ACC112 (cell line): ENCODE measurements around the gene KATNAL1.

Experiments
- H2AFZ ChIP-seq: fragments of 200-600 bp; sonication (generic); one replicate; pipeline ENCODE4 v1.6.0; 2017; ENCODE audit warnings: antibody characterized with exemption, low read length; ENCODE audit not compliant: unreplicated experiment
- H3K27ac ChIP-seq: fragments of 200-600 bp; sonication (generic); 2 replicates; pipeline ENCODE4 v1.5.1; 2014; ENCODE audit warnings: low read depth, mild to moderate bottlenecking, antibody characterized with exemption, low read length, moderate library complexity
- H3K27me3 ChIP-seq: fragments of 200-600 bp; sonication (generic); 2 replicates; pipeline ENCODE4 v1.6.1; 2014; ENCODE audit warnings: mild to moderate bottlenecking, antibody characterized with exemption, low read length, moderate library complexity, mixed read lengths; ENCODE audit not compliant: insufficient read depth
- H3K36me3 ChIP-seq: fragments of 200-600 bp; sonication (generic); 2 replicates; pipeline ENCODE4 v1.6.1; 2016; ENCODE audit warnings: mild to moderate bottlenecking, antibody characterized with exemption, low read length, moderate library complexity, mixed read lengths; ENCODE audit not compliant: insufficient read depth
- H3K4me1 ChIP-seq: fragments of 200-600 bp; sonication (generic); one replicate; pipeline ENCODE4 v1.6.1; 2016; ENCODE audit warnings: low read length, mixed read lengths; ENCODE audit not compliant: insufficient read depth, unreplicated experiment, control insufficient read depth
- H3K4me3 ChIP-seq: fragments of 200-600 bp; sonication (generic); 2 replicates; pipeline ENCODE4 v1.5.1; 2014; ENCODE audit warnings: mild to moderate bottlenecking, low read depth, low read length
- H3K79me2 ChIP-seq: fragments of 200-600 bp; sonication (generic); one replicate; pipeline ENCODE4 v1.6.0; 2016; ENCODE audit warnings: low read length; ENCODE audit not compliant: control insufficient read depth, unreplicated experiment, insufficient read depth

KATNAL1 gene

DNA sequence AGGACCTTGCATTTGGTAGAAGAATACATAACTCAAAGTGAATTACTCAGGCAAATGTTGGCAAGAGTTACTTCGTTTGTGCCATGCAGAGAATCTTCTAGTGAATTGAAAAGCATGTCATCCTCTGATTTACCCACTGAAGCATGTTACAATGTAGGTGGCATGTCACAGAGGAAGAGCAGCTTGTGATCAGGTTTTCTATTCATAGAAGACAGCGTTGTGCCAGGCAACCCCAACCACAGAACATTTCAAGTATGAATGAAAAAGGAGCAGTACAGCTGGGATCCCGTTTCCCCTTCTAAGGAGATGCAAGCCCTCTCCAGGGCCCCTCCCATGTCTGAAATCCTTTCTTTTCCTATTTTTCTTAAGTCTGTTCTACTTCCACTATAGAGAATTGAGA lies 6.0 kb upstream of the KATNAL1 start:
- H3K27me3 ChIP-seq: no peaks in the 10 kb centered on the region
- 0 out of 2 replicates have a peak overlapping the region, but pooled peaks have one; percentile 17 for H3K4me3 ChIP-seq
- H3K4me1 ChIP-seq: peaks cover 34% of the 10 kb centered on the region
- H3K27ac ChIP-seq: no peak overlapping the region
- no peaks in the 10 kb centered on the region for H3K36me3 ChIP-seq
- peaks cover 3% of the 10 kb centered on the region for H3K79me2 ChIP-seq
- H2AFZ ChIP-seq: no peak overlapping the region

DNA sequence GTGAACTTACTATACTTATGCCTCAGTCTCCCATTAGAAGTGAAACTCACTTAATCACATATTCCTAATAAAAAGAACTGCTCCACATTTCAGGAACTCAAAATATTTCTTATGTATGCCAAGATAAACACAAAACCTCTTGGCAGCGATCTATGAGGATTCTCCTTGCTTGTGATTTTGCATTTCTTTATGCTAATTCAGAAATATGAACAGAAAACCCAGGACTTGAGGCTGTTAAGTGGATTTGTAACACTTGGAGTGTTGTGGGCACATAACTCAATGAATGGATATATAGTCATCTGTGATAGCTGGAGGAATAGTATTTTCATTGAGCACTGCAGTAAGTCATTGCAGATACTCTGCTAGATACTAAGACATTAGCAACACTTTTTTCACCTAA lies 5.6 kb upstream of the KATNAL1 start:
- Histone ChIP-seq H3K79me2 (peaks cover 3% of the 10 kb centered on the region), H3K27ac (no peak overlapping the region), H2AFZ (no peak overlapping the region), H3K27me3 (no peaks in the 10 kb centered on the region), H3K4me3 (0 out of 2 replicates have a peak overlapping the region, but pooled peaks have one; percentile 17), H3K4me1 (peaks cover 36% of the 10 kb centered on the region), H3K36me3 (no peaks in the 10 kb centered on the region)

DNA sequence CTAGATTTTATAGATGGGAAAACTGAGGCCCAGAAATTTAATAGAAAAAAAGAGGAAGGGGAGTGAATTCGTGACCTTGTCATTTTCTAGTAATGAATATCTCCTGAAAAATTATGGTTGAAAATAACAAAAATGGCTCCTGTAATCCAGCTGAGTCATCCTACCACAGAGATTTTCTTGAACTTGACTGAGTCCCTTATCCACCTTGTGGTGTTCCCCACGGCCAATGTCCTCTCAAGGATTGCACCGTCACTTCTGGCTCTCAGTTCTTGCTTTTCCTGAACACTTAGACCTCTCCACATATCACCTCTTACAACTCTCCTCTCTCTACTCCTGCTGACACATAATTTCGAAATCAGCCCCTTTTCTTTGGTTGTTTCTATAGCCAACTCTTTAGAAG lies 1.2 kb upstream of the KATNAL1 start:
- peaks cover 45% of the 10 kb centered on the region for H3K4me1 ChIP-seq
- peak overlapping the region; percentile 80 for H2AFZ ChIP-seq
- peak overlapping the region; percentile 92 for H3K4me3 ChIP-seq
- H3K27me3 ChIP-seq: no peaks in the 10 kb centered on the region
- no peaks in the 10 kb centered on the region for H3K36me3 ChIP-seq
- peaks cover 32% of the 10 kb centered on the region for H3K79me2 ChIP-seq
- peak overlapping the region; percentile 70 for H3K27ac ChIP-seq

DNA sequence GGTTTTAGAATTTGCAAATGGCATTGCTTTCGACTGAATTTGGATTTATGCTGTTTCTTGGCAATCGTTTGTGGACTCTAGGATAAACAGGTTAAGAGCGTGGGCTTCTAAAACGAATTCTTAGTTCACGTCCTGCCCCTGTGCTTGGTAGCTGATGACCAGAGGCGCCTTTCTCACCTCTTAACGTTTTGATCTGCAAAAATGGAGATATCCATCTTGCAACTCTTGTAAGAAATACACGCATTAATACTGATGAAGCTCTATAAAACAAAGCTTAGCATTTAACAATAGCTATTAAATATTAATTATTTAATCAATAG lies 580 bp upstream of the KATNAL1 start:
- Histone ChIP-seq H3K4me1 (peaks cover 45% of the 10 kb centered on the region), H2AFZ (peak overlapping the region; percentile 60), H3K4me3 (peak overlapping the region; percentile 92), H3K36me3 (no peaks in the 10 kb centered on the region), H3K27me3 (no peaks in the 10 kb centered on the region), H3K79me2 (peaks cover 37% of the 10 kb centered on the region), H3K27ac (peak overlapping the region; percentile 70)

DNA sequence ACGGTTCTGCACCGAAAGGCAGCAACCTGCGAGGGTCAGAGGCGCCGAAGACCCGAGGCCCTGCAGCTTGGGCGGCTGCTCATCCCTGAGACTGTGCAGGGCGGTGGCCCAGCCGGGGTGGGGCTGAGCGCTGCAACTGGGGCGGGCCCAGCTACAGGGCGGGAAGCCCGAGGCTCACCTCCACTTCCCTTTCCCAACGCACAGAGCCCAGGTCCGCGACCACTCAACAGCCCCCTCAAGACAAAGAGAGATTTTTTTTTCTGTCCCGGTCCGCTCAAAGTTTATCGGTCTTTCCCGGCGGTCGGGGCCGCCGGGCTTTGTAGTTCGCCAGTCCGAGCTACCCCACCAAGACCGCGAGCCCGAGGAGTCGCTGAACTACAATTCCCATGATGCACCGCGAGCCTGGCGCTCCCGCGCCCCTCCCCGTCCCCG lies 573 bp downstream of the KATNAL1 start:
- peak overlapping the region; percentile 98 for H2AFZ ChIP-seq
- peak overlapping the region; percentile 92 for H3K4me3 ChIP-seq
- H3K79me2 ChIP-seq: peaks cover 49% of the 10 kb centered on the region
- peaks cover 45% of the 10 kb centered on the region for H3K4me1 ChIP-seq
- H3K36me3 ChIP-seq: no peaks in the 10 kb centered on the region
- no peaks in the 10 kb centered on the region for H3K27me3 ChIP-seq
- H3K27ac ChIP-seq: peak overlapping the region; percentile 70

DNA sequence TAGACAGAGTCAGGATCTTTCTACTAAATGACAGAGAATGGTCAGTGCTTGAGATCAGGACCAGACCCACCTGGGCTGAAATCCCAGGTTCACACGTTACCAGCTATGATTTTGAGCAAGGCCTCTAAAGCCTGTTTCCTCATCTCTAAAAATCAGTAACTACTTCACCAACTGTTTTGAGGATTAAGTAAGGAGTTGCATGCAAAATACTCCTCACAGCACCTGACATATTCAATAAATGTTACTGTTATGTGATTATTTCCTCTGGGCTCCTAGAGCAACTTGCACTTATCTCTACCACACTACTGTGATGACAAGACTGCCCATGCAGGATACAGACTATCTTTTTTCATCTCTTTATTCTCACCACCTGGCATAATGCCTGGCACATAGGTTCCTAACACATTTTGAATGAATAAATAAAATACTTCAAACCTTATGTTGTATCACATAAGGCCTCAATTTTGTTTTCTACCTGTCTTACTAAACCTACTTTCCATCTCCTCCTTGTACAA lies 1.8 kb downstream of the KATNAL1 start:
- peaks cover 52% of the 10 kb centered on the region for H3K4me1 ChIP-seq
- H2AFZ ChIP-seq: no peak overlapping the region
- no peak overlapping the region for H3K27ac ChIP-seq
- H3K4me3 ChIP-seq: peak overlapping the region; percentile 92
- H3K27me3 ChIP-seq: no peaks in the 10 kb centered on the region
- no peaks in the 10 kb centered on the region for H3K36me3 ChIP-seq
- peaks cover 60% of the 10 kb centered on the region for H3K79me2 ChIP-seq

DNA sequence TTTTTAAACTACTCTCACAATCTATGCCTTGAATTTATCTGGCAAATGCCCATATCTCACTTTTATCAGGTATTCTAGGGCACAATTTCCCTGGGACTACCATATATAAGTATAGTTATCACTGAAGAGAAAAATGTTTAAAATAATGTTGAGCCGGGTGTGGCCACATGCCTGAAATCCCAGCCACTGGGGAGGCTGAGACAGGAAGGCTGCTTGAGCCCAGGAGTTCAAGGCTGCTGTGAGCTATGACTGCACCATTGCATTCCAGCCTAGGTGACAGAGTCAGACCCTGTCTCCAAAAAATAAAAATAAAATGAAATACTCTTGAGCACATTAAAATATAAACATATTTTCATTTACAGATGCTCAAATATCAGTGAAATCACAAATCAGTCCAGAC lies 4.1 kb downstream of the KATNAL1 start:
- H3K4me3 ChIP-seq: peak overlapping the region; percentile 46; the same call in 1 of the 2 replicates
- peaks cover 56% of the 10 kb centered on the region for H3K4me1 ChIP-seq
- no peaks in the 10 kb centered on the region for H3K36me3 ChIP-seq
- no peaks in the 10 kb centered on the region for H3K27me3 ChIP-seq
- no peak overlapping the region for H2AFZ ChIP-seq
- peak overlapping the region; percentile 69 for H3K27ac ChIP-seq
- peaks cover 78% of the 10 kb centered on the region for H3K79me2 ChIP-seq

DNA sequence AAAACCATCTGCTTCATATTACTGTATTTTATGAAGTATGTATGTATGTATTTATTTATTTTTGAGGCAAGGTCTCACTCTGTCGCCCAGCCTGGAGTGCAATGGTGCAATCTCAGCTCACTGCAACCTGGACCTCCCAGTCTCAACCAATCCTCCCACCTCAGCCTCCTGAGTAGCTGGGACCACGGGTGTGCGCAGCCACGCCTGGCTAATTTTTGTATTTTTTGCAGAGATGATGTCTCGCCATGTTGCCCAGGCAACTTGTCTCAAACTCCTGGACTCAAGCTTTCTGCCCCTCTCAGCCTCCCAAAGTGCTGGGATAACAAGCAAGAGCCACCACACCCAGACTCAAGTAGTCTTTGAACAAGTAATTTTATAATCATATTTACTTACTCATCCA lies 5.5 kb downstream of the KATNAL1 start:
- peaks cover 93% of the 10 kb centered on the region for H3K79me2 ChIP-seq
- peak overlapping the region; percentile 69 for H3K27ac ChIP-seq
- H3K27me3 ChIP-seq: no peaks in the 10 kb centered on the region
- no peak overlapping the region for H2AFZ ChIP-seq
- no peak overlapping the region for H3K4me3 ChIP-seq
- no peaks in the 10 kb centered on the region for H3K36me3 ChIP-seq
- peaks cover 54% of the 10 kb centered on the region for H3K4me1 ChIP-seq

DNA sequence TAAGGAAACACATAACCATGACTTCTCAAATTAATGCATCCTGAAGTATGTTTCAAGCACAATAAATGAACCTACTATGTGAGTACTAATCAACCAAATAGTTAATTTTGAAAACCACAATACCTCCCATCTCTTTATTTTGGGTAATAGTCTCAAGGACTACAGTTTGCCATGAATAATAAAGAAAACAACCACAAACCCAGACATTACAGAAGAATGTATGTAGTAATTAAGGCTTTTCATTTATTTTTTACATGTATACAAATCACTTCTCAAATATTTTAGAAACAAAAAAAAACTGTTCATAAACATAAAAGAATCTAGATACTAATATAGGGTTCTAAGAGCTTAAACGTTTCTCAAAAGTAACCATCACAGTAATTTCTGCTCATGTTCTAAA lies 6.8 kb downstream of the KATNAL1 start:
- Histone ChIP-seq H2AFZ (no peak overlapping the region), H3K4me1 (peaks cover 53% of the 10 kb centered on the region), H3K36me3 (no peaks in the 10 kb centered on the region), H3K4me3 (no peak overlapping the region; the same call in 1 of the 2 replicates), H3K27ac (peak overlapping the region; percentile 69), H3K79me2 (peaks cover 94% of the 10 kb centered on the region), H3K27me3 (no peaks in the 10 kb centered on the region)

DNA sequence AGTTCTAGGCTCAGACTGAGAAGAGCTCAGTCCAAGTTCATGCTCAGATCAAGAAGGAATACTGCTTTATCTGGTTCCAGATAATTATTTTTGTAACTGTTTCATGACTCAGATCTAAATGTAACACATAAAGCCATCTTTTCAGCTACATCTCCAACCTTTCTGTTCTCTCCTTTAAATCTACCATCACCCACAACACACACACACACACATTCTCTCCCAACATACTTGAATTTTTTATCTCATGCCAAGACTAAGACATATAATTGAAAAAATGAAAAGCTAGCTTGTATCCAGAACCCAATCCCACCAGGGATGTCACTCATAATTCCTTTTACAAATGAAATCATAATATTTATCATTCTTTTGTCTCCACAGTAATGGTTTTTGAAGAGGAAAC lies 7.6 kb downstream of the KATNAL1 start:
- Histone ChIP-seq H2AFZ (no peak overlapping the region), H3K79me2 (peaks cover 94% of the 10 kb centered on the region), H3K27ac (peak overlapping the region; percentile 69), H3K4me1 (peaks cover 45% of the 10 kb centered on the region), H3K4me3 (no peak overlapping the region; the same call in 1 of the 2 replicates), H3K36me3 (no peaks in the 10 kb centered on the region), H3K27me3 (no peaks in the 10 kb centered on the region)

DNA sequence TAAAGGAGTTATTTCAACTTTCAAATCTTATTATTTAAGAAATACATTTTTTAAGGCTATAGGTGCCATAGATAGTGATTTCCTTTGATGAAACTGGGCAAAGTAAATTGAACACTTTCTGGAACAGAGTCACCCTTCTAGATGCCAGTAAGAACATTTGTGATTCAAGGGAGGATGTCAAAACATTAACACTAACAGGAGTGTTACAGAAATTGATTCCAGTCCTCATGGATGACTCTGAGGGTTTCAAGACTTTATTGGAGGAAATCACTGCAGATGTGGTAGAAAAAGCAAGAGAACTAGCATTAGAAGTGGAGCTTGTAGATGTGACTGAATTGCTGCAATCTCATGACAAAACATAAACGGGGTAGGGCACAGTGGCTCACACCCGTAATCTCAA lies 12.2 kb downstream of the KATNAL1 start:
- Histone ChIP-seq H3K27ac (no peak overlapping the region), H3K36me3 (no peaks in the 10 kb centered on the region), H2AFZ (no peak overlapping the region), H3K4me1 (peaks cover 7% of the 10 kb centered on the region), H3K27me3 (no peaks in the 10 kb centered on the region), H3K4me3 (no peak overlapping the region), H3K79me2 (peaks cover 93% of the 10 kb centered on the region)
